GM19452 (cell line): ENCODE data around the gene SAMD11.

Experiments used
- ATAC-seq: cut with Tn5 transposase; IDR thresholded peaks from one replicate; pipeline ENCODE4 v1.9.1; 2021; ENCODE audit not compliant: unreplicated experiment

Gene SAMD11

GRCh38 chr1:905071-905749 lies 18.5 kb upstream of the SAMD11 start:
- ATAC-seq, result no peak

GRCh38 chr1:905811-906599 lies 17.7 kb upstream of the SAMD11 start:
- no peak for ATAC-seq

- no peak for ATAC-seq
Observed at GRCh38 chr1:906600-907420, 16.9 kb upstream of the SAMD11 start.

GRCh38 chr1:907611-908451 lies 15.9 kb upstream of the SAMD11 start:
- no peak for ATAC-seq

- no peak for ATAC-seq
Observed at GRCh38 chr1:908661-909060, 15.1 kb upstream of the SAMD11 start.

- no peak for ATAC-seq
Observed at GRCh38 chr1:909861-910310, 13.8 kb upstream of the SAMD11 start.

GRCh38 chr1:910311-910880 lies 13.3 kb upstream of the SAMD11 start:
- no peak for ATAC-seq

- ATAC-seq, result no peak
Observed at GRCh38 chr1:910881-911721, 12.6 kb upstream of the SAMD11 start.

GRCh38 chr1:911875-912739 lies 11.6 kb upstream of the SAMD11 start:
- ATAC-seq, result no peak

GRCh38 chr1:912740-913301 lies 10.9 kb upstream of the SAMD11 start:
- ATAC-seq, result no peak

- no peak for ATAC-seq
Observed at GRCh38 chr1:913491-914130, 10.1 kb upstream of the SAMD11 start.

- no peak for ATAC-seq
Observed at GRCh38 chr1:914131-914890, 9.4 kb upstream of the SAMD11 start.

GRCh38 chr1:914891-915280 lies 8.8 kb upstream of the SAMD11 start:
- no peak for ATAC-seq

GRCh38 chr1:915295-916172 lies 8.2 kb upstream of the SAMD11 start:
- no peak for ATAC-seq

GRCh38 chr1:916173-917075 lies 7.3 kb upstream of the SAMD11 start:
- no peak for ATAC-seq
